Kasumi-1 (cell line): ENCODE results near the gene KIAA1671.

Experiments
- DNase-seq, 2 experiments: peaks; one replicate each; lab custom pipeline; 2025; lab: John Stamatoyannopoulos, UW

Gene KIAA1671

DNA sequence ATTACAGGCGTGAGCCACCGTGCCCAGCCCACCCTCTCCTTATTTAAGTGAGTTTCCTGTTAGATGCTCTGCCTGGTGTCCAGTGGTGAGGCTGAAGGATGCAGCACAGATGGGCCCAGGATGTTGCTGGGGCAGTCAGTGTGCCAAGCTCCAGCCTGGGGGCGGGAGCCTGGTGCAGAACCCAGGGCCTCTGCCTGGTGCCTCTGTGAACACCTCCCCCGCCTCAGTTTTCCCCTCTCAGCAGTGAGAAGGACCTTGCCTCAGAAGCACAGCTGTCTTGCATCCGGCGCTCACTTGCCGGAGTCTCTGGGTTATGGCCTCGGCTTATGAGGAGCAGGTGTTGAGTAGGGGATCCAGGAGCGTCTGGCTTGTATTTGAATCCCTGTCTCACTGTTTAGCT lies 116.2 kb downstream of the KIAA1671 start:
- no peak for DNase-seq

DNA sequence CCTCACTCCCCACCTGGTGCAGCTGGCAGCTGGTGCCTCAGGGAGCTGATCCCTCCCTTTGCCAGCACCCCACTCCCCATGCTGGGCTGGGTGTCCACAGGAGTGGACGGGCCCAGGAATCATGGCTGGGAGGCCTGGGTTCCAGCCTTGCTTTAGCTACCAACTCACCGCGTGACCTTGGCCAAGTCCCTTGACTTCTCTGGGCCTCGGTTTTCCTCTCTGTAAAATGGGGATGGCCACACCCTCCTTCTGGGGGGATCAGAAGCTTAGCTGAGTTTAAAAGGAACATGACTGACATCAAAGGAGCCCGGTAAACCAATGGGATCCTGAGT lies 116.9 kb downstream of the KIAA1671 start:
- DNase-seq = no peak

DNA sequence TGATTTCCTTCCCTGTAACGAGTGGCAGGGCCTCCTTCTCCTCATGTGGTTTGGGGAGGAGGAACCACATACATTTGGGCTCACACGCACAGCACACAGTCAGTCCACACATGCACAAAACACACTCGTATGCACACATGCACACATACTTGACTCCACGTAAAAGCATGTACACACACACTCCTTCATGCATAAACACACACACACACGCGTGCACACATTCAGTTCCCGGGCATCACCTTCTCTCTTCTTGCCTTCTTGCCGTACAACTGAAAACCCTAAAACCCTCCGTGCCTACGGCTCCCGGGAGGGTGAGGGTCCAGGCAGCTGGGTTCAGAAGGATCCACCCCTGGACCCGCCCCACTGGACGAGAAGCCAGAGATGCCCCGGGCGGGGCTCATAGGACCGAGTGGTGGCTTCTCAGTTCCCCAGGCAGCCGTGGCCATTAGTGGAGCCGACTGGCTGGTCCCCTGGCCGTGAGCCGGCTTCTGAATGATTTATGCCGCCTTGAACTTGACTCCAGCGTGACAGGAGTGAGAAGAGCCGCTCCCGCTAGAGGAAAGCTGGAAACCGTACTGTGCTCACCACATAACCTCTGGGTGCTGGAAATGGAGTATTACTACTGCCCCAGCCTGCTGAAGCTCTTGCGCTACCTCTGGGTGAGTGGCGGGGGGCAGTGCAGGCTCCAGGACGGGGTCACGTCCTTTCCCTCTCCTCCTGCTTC lies 117.4 kb downstream of the KIAA1671 start:
- no peak for DNase-seq

DNA sequence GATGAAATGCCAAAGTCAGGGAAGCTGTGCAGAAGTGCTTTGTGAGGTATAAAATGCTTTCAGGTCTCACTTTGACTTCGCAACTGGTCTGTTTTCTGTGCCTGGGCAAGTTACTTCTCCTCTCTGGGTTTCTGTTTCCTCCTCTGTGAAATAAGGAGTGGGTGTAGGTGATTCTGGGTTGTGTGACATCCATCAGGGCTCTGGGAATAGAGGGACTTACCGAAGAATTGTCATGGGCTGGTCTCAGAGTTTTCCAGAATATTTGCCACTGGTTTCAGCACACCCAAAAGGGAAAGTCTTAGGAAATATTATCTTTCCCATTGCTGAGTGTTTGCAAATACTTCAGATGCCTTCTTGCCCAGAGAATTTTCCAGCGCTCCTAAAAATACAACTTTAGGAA lies 118.4 kb downstream of the KIAA1671 start:
- DNase-seq = no peak

DNA sequence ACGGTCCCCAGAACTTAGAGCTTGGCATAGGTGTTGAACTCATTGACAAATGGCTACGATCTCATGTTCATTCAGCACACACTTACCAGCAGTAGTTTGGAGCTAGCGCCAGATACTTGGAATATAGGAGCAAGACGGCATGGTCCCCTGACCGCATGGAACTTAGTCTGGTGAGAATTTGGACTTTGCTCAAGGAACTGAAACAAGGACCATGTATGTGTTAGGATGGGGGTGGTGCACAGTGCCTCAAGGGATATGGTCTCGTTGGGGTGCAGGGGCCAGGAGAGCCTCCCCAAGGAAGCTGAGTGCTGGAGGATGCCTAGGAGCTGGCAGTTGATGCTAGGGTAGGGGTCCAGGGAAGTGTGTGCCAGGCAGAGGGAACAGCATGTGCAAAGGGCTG lies 119.2 kb downstream of the KIAA1671 start:
- no peak for DNase-seq

DNA sequence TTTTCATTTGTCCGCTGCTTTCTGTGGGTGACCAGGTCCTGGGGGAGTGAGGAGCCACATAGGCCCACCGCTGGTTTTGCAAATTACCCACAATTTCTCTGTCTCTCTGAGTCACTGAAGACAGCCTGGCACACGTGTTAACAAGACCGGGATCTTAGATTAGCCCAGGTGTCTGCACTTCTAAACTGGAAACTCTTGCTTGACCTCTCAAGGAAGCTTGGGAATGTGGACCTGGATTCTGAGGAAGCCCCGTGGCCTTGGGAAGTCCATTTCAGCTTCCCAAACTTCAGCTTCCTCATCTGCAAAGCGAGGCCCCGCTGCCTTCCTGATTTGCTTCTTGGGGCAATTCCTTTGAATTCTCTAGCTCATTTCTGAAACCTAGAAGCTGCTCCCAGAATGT lies 119.9 kb downstream of the KIAA1671 start:
- no peak for DNase-seq

DNA sequence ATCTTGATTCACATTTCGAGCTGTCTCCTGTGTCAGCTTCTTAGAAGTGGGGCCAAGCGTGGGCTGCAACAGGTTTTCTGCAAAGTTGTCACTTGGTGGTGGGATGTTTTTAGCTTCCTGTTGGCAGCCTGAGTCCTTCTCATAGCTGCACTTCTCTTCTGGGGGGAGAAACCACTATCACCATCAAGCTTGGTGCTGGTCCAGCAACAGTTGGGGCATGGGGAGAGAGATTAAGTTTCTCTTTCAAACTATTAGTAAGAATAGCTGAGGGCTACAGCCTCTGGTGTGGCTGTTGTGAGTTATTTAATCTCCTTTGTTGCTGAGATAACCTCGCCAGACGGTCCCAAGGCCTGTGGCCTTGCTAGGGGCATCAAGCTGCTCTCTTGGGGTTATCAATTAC lies 123.8 kb downstream of the KIAA1671 start:
- DNase-seq = no peak

DNA sequence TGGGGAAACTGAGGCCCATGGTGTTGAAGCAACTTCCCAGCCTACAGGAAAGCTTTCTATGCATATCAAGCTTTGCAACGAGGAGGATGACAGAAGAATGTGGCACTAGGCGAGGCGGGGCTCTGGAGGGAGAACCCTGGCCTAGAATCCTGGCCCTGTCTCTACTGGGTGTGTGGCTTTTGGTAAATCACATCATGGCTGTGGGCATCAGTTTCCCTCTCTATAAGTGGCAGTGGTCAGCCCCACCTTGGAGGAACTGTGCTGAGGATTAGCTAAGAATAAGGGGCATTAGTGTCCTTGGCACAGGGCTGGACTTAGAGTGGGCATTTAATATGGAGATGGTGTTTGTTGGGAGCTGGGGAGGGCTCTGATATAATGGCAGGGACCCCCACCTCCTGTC lies 124.5 kb downstream of the KIAA1671 start:
- no peak for DNase-seq

DNA sequence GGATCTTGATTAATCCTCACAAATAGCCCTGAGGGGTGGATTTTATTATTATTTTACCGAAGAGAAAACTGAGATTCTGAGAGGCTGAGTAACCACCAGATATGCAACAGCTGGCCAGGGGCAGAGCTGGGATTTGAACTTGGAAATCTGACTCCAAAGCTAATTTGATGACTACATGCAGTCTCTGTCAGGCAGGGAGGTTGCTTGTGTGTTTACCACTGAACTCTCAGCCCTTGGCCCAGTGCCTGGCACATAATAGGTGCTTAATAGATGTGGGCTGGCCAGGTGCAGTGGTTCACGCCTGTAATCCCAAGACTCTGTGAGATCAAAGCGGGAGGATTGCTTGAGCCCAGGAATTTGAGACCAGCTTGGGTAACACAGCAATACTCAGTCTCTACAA lies 125.4 kb downstream of the KIAA1671 start:
- no peak for DNase-seq

DNA sequence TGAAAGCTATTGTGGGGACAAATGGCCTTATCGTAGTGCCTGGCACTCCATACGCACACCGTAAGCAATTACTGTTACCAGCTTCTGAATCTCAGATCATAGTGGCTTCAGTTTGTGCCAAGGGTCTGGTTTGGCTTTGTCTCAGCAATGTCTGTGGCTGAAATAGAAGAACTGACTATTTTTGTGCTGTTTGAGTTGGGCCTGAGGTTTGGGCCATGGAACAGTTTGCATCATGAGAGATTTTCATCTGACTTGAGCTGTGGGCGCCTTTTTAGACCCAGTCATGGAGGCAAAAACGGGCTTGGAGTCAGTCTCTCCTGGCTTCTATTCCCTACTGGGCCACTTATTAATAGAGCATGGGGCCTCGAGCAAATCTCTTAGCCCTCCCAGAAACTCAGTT lies 126.1 kb downstream of the KIAA1671 start:
- DNase-seq = no peak

DNA sequence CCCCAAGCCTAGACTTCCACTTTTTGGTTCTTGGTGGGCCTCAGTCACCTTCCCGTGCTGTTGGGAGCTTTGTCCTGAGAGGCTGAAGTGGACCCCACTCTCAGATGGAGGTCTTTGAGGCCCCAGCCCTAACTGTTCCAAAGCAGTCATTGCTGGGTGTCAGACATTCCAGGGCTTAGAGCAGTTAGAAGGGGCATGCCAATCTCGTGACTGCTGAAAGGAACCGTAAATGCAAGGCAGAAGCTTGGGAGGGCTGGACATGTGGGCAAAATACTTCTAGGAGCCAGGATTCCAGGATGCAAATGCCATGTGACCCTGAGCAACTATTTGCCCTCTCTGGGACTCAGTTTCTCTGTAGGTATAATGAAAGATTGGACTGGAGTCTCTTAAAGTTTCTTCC lies 128.3 kb downstream of the KIAA1671 start:
- no peak for DNase-seq

DNA sequence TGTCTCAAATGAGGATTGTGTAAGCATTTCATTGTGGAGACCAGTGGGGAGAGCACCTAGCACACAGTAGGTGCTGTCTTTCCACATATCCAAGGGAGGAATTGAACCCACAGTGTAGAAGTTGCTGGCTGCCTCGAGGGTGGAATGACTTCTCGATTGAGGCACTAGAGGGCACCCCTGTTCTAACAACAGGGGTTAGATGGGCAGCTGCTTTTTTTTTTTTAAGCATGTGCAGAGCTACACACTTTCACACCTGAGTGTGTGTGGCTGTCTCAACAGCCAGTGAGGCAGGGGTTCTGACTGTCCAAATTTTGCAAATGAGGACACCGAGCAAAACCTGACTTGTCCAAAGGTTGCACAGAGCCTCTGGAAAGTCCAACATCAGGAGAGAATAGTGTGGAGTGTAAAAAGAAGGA lies 128.9 kb downstream of the KIAA1671 start:
- DNase-seq = peak; percentile 13 to 37

DNA sequence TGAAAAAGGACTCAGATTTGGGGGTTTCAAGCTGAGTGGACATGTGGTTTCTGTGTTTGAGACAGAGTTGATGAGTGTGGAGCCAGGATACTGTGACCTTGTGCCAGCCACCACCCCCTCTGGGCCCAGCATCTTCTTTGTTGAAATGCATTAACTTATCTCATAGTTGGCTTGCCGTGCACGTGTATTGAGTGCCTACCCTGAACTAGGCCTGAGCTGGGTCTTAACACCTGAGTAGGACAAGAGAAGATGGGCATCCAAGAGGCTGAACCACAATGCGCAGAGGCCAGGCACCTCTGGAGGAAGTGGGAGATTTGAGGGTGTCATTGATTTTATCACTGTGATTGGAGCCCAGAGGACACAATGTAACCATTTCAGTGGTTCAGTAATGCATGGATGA lies 129.6 kb downstream of the KIAA1671 start:
- DNase-seq = no peak

DNA sequence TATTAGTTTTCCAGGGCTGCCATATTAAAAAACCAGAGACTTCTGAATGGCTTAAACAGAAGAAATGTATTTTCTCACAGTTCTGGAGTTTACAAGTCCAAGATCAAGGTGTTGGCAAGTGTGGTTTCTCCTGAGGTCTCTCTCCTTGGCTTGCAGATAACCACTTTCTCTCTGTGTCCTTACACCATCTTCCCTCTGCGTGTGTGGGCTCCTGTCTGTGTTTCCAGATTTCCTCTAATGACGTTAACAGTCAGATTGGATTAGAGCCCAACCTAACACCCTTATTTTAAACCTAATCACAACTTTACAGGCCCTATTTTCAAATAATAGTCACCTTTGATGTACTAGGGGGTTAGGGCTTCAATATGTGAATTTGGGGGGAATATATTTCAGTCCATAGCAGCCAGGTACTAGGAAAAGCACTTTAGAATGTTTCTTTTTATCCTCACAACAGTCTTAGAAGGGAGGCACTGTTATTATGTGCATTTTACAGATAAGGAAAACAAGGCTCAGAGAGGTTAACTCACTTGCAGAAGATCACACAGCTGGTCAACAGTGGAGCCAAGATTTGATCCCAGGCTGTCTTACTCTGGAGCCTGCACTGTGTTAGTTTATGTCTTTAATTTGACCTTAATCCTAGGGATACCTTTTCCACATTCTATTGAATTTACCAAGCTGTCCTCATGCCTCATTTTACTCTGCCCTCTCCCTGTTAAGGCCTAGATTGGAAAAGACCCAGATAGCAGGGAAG lies 130.7 kb downstream of the KIAA1671 start:
- no peak for DNase-seq

DNA sequence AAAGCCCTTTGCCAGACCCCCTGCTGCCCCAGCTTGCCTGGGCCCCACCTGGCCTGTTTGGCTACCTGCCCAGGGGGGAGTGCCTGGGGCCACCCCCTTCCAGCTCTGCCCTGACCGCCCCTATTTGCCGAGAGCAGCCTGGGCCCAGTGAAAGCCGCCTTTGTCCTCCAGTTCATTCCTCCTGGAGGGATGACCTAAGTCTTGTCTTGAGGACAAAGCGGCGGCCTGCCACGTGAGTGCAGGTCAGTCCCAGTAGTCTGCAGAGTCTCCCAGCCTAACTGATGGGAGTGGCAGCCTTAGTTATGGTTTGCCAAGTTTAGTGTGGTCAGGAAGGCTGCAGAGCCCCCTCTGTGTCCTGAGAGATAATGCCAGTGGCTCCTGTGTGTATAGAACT lies 131.3 kb downstream of the KIAA1671 start:
- DNase-seq = no peak

DNA sequence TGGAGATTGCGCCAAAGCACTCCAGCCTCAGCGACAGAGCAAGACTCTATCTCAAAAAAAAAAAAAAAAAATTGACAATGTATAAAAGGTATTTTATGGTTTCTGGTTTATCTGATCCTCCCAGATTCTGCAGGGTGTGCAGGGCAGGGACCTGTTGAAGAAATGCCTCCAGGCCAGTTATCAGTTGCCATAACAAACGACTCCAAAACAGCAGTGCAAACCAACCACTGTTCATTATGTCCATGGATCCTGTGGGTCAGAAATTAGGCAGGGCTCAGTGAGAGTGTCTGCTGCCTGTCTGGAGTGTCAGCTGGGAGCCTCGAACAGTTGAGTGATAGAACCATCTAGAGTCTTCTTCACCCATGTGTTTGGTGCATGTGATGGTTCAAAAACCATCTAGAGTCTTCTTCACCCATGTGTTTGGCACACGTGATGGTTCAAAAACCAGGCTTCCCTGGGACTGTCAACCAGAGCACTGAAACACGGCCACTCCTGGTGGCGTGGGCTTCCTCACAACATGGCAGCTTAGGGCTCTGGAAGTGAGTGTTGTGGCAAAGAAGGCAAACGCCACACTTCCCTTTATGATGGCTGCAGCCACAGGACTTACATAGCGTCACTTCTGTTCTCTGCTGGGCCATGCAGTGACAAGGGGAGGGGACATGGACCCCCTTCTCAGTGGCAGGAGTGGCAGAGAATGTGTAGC lies 132.0 kb downstream of the KIAA1671 start:
- DNase-seq = no peak

DNA sequence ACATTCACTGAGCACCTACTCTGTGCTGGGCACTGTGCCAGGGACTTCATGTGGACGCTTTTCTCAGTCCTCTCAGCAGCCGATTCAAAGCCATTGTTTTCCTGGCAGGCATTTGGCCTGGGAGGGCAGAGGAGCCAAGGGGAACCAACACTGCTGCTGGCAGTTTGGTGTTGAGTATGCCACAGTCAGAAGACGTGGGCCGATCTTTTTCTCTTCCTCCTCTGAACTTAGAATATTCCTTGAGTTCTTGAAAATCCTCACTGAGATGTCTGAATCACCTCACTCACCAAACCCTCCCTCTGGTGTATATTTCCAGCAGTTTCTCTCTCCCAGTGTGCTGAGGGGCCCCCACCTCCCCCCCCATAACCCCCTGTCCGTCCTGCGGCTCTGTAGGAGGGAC lies 132.6 kb downstream of the KIAA1671 start:
- DNase-seq = no peak

DNA sequence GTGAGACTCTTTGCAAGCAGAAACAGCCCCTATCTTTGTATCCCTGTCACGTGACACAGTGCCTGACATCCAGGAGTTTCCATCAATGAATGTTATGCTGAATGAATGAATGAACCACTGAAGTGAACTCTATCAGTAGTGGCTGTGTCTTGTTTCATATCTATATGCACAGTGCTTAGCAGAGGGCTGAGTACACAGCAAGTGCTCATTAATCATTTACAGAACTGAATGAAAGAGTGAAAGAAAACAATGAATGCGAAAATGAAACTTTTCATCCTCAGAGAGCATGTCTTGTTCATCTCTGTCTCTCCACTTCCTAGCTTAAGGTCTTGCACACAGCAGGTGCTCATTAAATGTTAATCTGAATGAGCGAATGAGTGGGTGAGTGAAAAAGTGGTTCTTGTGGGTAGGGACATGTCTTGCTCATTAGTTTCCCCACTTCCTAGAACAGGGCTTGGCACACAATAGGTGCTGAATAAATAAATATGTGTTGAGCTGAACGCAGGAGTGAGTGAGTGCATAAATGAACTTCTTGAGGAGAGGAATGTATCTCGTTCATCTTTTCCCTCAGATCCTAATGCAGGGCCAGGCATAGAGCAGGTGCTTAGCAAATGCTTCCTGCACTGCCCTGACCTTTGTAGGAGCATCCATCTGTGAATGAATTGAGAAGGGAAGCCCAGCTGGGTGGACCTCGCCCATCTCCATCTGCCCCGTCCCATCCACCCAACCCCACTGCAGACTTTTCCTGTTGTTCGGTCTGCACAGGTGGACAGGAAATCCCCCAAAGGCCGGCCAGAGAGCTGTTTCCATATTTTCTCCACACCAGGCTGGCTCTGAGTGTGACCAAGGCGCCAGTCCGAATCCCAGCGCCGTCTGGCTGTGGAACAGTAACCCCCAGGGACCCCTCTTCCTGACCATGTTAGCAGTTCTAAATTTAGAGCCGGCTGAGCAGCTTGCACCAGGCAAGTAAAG lies 133.7 kb downstream of the KIAA1671 start:
- DNase-seq = no peak

DNA sequence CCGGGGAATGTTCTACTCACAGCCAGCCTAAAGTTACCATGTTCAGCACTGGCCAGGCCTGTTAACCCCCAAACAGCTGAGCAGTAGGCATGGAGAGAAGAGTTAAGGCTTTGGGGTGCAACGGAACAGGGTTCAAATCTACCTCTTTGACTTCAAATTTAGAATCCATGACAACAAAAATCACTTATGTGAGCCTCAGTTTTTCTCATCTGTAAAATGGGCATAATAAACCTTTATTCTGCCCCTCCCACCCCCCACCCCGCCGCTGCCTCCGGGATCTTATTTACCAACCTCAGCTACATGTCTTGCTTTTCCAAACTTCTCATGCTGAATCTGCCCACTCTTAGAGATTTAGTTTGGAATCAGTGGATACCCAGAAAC lies 134.4 kb downstream of the KIAA1671 start:
- DNase-seq = no peak

DNA sequence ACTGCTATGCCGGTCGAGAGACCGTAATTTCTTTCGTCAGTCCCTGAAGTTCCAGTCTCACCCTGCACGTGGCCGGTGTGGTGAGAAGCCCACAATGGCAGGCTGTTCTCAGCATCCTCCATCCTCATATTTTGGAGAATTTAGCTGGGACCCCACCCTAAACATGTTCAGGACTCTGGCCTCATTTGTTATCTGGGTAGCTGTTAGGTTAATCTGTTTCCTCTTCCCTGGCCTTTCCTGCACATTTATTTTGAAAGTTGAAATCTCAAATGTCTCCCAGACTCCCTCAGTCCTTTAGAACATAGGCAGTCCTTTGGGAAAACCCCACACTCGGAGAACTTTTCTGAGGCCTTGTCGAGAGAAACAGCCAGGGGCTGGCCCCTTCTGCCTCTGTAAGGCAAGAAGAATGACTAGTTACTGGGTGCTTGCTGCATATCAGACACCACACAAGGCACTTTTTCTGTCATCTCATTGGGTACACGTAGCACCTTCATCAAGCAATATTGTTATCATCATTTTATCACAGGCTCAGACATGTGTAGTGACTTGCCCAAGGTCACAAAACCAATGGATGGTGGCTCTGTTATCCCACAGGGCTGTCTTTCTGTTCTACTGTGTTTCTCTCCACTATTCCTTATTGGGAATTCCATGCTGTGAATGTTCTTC lies 137.8 kb downstream of the KIAA1671 start:
- no peak for DNase-seq

DNA sequence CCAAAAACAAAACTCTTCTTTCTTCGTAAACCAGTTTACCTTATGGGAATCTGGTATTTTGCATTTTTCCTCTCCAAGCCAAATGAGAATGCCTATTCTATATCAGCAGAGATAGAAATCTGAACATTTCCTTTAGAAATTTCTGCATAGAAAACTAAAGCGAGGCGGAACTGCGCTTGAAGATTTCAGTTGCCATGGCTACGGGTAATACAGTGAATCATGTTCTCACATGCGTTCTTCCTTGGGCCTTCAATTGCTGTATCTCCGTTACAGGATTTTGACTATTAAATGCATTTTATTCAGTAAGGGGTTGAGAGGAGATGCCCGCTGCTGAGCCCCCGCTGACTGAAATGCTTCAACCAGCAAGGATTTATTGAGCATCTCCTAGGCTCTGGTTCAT lies 138.9 kb downstream of the KIAA1671 start:
- no peak for DNase-seq

DNA sequence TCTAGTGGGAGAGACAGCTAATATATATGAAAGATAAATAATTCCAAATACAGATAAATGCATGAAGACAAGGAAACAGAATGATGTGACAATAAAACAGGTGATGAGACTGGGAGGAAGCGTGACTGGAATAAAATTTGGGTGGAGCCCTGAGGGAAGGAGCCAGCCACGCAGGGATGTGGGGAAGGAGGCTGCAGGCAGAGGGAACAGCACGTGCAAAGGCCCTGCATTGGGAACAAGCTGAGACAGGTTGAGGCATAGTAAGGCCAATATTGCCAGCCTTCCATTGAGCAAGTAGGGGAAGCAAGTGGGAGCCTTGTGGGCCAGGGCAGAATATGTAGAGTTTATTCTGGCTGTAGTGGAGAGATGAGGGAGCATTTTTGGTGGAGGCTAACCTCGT lies 139.6 kb downstream of the KIAA1671 start:
- no peak for DNase-seq
